Measurements from ENCODE around the gene MARVELD3.

Gene MARVELD3

GRCh38 chr16:71623597-71623996 lies 2.4 kb upstream of the MARVELD3 start:
- no peak for DNase-seq (ENCODE audit: low read depth in 2 of 2)

DNA sequence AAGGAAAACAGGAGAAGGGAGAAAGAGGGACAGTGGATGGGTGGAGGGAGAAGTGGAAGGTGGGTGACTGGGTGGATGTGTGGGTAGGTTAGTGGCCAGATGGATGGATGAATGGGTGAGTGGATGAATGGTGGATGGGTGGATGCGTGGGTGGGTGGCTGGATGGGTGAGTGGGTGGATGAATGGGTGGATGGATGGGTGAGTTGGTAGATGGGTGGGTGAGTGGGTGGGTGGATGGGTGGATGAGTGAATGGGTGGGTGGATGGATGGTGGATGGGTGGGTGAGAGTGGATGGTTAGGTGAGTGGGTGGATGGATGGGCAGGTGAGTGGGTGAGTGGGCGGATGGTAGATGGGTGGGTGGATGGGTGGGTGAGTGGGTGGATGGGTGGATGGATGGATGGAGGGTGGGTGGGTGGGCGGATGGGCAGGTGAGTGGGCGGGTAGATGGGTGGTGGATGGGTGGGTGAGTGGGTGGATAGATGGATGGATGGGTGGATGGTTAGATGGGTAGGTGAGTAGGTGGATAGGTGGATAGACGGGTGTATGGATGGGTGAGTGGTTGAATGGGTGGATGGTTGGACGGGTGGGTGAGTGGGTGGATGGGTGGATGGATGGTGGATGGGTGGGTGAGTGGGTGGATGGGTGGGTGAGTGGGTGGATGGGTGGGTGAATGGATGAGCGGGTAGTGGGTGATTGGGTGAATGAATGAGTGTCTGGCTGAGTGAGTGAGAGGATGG lies 702 bp upstream of the MARVELD3 start:
- DNase-seq (ENCODE audit: low read depth in 2 of 2): no peak

GRCh38 chr16:71626858-71627213 lies 852 bp downstream of the MARVELD3 start:
- DNase-seq (ENCODE audit: low read depth in 2 of 2): no peak

DNA sequence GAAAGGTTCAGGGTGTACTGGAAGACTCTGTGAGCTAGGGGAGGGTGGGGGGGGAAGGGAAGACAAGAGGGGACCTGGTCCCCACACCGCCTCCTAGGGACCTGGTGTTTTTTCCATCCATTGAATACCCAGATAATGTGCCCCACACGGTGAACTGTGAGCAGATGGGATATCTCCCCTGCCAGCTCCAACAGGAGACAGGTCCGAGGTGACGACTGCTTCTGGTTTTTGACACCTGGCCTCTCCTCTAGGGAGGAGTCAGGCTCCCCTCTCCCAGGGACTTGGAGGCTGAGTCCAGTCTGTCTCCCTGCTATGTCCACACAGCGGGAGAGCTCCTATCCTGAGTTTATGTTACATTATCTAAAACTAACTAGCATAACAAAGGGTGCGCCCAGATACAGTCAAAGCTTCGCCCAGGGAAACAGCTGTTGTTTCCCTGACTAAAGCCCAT lies 1.8 kb downstream of the MARVELD3 start:
- no peak for DNase-seq (ENCODE audit: low read depth in 2 of 2)

- no peak for DNase-seq (ENCODE audit: low read depth in 2 of 2)
These were observed 2.8 kb downstream of the MARVELD3 start for GRCh38 chr16:71628810-71629209.

DNA sequence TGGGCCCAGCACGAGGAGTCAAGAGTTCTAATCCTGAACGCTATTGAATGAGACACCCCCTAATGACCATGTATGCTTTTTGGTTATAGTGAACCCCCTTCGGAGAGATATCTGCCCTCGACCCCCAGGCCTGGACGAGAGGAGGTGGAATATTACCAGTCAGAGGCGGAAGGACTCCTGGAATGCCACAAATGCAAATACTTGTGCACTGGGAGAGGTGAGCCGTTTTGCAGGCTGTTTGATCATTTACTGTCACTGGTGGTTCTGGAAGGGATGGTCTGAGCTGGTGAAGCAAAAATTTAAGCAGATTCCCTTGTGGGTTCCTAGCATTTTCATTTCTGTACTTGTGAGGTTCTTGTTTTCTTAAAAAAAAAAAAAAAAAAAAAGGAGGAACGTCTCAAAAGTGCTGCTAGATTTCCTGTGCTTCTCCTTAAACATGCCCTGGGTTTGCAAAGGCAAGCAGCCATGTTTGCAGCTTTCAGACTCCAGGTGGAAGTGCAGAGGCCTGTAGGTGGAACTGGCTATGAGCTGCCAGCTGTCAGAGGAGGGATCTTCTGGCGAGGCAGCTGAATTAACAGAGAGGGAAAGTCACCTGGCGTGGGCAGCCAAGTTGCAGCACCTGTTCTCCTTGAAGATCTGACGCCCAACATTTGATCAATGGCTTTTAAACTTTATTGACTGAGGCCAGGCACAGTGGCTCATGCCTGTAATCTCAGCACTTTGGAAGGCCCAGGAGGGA lies 3.5 kb downstream of the MARVELD3 start:
- no peak for DNase-seq (ENCODE audit: low read depth in 2 of 2)

DNA sequence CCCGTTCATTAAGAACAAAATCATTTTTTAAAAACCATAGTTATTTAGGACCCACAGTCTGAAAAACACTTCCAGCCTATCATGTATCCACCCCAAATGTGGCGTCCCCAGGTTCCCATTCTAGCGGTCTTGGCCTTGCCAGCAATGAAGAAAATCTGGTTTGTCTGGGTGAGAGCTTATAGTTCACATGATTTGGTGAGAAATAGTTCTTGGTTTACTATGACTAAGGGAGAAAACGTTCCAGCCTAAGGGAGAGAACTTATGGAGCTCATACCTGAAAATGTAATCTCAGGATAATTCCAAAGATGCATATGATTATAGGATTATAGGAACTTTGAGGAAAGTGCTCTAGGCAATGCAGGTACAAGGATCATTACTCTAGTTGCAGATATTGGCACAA lies 4.8 kb downstream of the MARVELD3 start:
- DNase-seq (ENCODE audit: low read depth in 2 of 2): no peak

DNA sequence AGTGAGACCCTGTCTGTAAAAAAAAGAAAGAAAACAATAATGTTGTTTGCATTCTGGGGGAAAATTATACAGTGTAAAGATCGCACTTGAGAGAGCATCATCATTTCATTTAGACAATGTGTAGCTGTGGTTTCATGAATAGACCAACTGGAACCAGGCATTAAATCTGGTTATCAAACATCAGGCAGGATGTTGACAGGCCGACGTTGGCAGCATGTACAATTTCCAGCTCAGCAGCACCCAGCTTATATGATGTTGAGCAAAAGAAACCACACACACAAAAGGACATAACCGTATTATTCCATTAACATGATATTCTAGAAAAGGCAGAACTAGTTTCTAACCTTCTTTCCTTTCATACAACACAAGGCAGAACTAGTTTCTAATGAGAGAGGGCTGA lies 5.8 kb downstream of the MARVELD3 start:
- DNase-seq (ENCODE audit: low read depth in 2 of 2): no peak

DNA sequence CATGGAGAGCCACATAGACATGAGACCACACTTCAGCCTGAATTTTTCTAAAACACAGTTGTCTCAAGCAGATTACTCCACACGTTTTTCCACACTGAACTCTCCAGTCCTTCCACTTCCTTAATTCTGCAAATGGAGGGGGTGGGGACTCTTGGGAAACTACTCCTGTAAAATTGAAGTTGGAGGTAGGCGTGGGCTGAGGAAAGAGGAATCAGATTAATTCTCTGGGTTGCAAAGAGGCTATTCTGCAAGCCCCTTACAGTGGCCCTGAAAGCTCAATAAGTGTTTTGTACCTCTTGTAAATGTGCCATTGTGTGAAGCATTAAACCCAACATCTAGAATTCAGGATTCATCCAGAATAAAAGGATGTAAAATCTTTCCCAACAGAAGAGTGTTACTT lies 9.6 kb downstream of the MARVELD3 start:
- DNase-seq (ENCODE audit: low read depth in 2 of 2): no peak

DNA sequence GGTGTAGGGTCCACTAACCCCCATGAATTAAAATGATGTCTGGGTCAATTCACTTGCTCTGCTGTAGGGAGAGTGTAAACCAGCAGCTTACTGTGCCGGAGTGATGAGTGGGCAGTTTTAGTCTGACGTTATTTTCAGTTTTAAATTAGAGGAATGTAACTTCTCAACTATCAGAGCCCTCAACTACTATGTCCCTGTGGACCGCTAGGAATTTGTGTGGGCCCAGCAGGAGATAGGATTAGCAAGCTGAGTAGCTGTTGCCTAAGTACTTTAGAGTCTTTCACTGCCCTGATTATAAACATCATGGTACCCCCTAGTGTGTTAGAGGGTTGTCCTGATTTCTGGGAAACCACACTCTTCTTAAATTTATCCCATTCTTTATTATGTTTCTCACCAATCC lies 11.4 kb downstream of the MARVELD3 start:
- DNase-seq (ENCODE audit: low read depth in 2 of 2): no peak

DNA sequence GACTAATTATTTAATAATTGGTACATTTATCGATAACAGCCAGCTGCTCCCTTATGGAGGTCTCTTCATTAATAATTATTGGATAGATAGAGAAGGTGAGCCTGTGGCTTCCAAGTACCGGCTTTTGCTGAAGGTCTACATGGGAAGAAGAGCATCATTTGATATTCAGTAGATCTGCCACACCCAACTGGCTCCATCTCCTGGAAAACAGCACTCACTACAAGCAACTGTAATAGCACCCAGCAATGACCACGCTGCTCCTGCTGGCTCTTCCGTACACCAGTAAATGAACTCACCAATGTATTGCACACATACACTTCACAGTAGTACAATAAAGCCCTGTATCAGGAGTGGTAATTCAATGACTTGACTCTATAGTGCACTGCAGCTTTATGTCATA lies 19.5 kb downstream of the MARVELD3 start:
- DNase-seq (ENCODE audit: low read depth in 2 of 2): no peak

- DNase-seq (ENCODE audit: low read depth in 2 of 2): no peak
These were observed 21.4 kb downstream of the MARVELD3 start for GRCh38 chr16:71647391-71647790.

DNA sequence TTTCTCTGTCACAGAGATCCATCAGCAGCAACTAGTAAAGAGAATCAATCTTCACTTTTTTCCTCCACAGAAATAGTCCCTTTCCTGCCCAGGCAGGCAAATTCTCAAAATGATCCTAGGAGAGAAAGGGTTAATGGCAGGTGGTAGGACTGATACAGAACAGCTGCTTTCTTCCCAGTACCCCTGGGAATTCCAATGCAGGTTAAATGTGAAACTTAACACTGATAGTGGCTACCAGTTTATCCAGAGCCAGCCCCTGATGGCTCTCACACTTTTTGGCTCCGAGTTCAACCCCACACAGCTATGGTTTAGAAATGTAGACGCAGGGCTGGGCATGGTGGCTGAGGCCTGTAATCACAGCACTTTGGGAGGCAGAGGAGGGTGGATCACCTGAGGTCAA lies 22.2 kb downstream of the MARVELD3 start:
- DNase-seq (ENCODE audit: low read depth in 2 of 2): no peak

DNA sequence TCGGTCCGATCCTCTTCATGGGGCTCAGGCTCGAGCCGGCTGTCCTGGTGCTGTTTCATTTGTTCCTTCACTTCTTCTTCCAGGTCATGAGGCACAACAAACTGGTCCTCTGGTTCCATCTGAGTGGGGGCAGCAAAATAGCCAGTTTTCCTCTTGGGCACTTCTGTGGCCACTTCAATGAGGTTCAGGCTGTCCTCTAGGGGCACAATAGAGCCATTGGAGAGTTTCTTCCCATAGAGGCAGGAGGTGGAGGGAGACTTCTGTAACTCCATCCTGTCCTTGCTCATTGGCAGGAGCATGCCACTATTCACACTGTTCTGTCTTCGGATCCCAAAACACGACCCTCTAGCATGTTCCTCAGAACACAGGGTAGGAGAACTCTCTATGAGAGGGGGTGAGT lies 22.9 kb downstream of the MARVELD3 start:
- no peak for DNase-seq (ENCODE audit: low read depth in 2 of 2)

DNA sequence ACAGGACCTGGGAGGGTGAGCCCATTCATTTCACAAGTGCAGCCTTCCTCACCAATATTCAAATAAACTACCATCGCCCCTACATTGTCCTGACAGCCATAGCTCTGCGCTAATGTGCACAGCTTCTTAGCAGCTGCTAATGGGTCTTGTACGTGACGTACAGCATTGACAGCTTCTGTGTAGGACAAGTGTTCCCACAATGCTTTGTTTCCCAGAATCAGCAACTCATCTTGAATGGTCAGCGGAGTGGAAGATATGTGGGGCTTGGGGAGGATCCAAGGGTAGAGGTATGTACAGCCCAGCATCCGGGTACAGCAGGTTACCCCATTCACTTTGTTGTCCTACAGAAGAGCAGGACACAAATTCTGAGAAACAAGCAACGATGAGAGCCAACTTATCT lies 23.7 kb downstream of the MARVELD3 start:
- DNase-seq (ENCODE audit: low read depth in 2 of 2): no peak

DNA sequence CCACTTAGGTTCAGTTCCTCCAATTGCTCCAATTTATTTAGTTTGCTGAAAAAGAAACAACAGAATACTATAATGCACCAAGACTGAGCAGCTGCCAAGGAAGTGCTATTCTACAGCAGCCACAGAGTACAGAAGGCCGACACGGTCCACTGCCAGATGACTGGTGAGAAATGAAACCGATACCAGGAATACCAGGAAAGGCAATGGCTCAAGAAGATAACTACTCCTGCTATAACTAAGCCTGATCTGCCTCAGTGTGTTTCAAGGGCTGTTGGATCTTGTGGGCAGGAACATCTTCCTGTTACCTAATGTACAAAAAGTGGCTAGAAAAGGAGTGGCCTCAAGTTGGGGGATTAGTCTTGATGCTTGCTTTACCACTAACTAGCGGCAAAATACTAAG lies 32.8 kb downstream of the MARVELD3 start:
- DNase-seq (ENCODE audit: low read depth in 2 of 2): no peak

GRCh38 chr16:71659471-71659870 lies 33.5 kb downstream of the MARVELD3 start:
- DNase-seq (ENCODE audit: low read depth in 2 of 2): no peak

- no peak for DNase-seq (ENCODE audit: low read depth in 2 of 2)
These were observed 40.3 kb downstream of the MARVELD3 start for GRCh38 chr16:71666264-71666663.

DNA sequence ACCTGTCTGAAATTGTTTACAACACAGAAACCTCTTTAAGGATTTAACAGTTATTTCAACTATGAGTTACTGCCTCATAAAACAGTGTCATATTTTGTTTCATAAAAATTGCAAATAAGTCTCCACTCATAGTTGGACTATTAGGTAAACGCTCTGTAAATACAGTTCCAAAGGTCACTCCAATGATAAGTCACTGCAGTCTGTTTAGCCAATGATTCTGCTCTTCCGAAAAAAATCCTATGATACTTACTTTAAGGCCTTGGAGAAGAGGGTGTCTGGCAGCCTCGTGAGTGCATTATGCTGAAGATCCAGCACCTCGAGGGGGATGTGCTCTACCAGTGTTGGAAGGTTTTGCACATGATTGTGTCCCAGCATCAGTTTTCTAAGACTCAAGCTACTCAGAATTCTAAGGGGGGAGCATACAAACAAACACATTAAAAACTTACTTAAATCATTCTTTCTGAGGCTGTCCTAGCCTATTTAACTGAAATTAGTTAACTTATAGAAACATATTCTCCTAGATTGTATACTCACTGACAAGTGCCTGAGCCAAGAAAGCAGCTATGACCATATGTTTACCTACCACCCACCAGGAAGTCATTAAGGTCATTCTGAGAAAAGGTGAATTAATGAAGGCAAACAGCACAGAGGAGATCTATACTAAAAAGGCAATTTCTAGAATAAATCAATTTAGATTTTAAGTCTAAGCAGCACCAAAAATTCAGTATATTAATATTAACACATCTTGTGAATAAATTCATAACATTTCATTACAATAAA lies 41.1 kb downstream of the MARVELD3 start:
- no peak for DNase-seq (ENCODE audit: low read depth in 2 of 2)

DNA sequence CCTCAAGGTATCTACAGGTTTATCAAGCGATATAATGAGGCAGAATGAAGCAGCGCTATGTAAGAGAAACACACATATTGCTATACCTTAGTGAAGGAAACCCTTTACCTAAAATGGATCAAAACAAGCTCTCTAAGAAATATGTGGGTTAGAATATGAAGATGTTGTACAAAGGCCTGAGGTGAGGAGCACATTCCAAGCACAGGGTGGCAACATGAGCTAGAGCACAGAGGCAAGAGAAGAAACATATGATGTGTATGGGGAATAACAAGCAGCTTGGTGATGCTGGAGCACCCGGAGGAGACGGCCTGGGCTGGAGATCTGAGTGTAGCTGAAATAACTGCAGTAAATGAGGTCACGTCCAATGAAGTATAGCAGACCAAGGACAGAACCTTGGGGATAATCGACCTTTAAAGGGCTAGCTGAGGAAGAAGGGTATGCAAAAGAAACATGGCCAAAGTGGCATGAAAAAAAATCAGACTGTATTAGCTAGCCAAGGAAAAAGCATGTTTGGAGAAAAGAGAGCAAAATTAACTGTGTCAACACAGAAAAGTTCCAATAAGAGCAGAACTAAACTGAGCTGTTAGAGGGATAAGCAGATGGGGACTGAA lies 44.0 kb downstream of the MARVELD3 start:
- no peak for DNase-seq (ENCODE audit: low read depth in 2 of 2)

GRCh38 chr16:71670537-71670936 lies 44.6 kb downstream of the MARVELD3 start:
- no peak for DNase-seq (ENCODE audit: low read depth in 2 of 2)

GRCh38 chr16:71671165-71671564 lies 45.2 kb downstream of the MARVELD3 start:
- no peak for DNase-seq (ENCODE audit: low read depth in 2 of 2)

Measured in stimulated activated CD4-positive, alpha-beta T cell treated with anti-CD3 and anti-CD28 coated beads, Interleukin-12 subunit alpha, Interleukin-12 subunit beta, amount 100 ng/mL, for 24 hours (primary cell).